GM21381 (cell line): Measurements from ENCODE around the gene BCL7A.

Experiments
- ATAC-seq: cut with Tn5 transposase; IDR thresholded peaks from one replicate; pipeline ENCODE4 v1.9.1; 2021; ENCODE audit warnings: mild to moderate bottlenecking, moderate library complexity; ENCODE audit not compliant: unreplicated experiment

BCL7A gene

GRCh38 chr12:121996945-121997612 is 24.6 kb upstream of the BCL7A start:
- no peak for ATAC-seq

GRCh38 chr12:122001466-122002209 is 20.0 kb upstream of the BCL7A start:
- no peak for ATAC-seq

GRCh38 chr12:122003651-122004611 is 17.8 kb upstream of the BCL7A start:
- ATAC-seq = no peak

GRCh38 chr12:122004633-122005071 is 17.0 kb upstream of the BCL7A start:
- no peak for ATAC-seq

- ATAC-seq = no peak
Observed at GRCh38 chr12:122005252-122005776, 16.4 kb upstream of the BCL7A start.

- ATAC-seq = no peak
Observed at GRCh38 chr12:122006186-122006926, 15.3 kb upstream of the BCL7A start.

- ATAC-seq = no peak
Observed at GRCh38 chr12:122009741-122010140, 11.9 kb upstream of the BCL7A start.

- ATAC-seq = no peak
Observed at GRCh38 chr12:122012184-122012583, 9.5 kb upstream of the BCL7A start.

GRCh38 chr12:122013136-122013535 is 8.5 kb upstream of the BCL7A start:
- no peak for ATAC-seq

- ATAC-seq = no peak
Observed at GRCh38 chr12:122013791-122014590, 7.7 kb upstream of the BCL7A start.

GRCh38 chr12:122014781-122015180 is 6.9 kb upstream of the BCL7A start:
- ATAC-seq = no peak

GRCh38 chr12:122018457-122018856 is 3.2 kb upstream of the BCL7A start:
- ATAC-seq = no peak

GRCh38 chr12:122018937-122019336 is 2.7 kb upstream of the BCL7A start:
- ATAC-seq = no peak

GRCh38 chr12:122020795-122021192 is 890 bp upstream of the BCL7A start:
- no peak for ATAC-seq

GRCh38 chr12:122021193-122021821 is 377 bp upstream of the BCL7A start:
- ATAC-seq = no peak

GRCh38 chr12:122022393-122023338 is 982 bp downstream of the BCL7A start:
- no peak for ATAC-seq

GRCh38 chr12:122023339-122024131 is 1.9 kb downstream of the BCL7A start:
- ATAC-seq = no peak
